Measurements from ENCODE around the gene CYP2S1. TPM values are rescaled to one million over a fixed set of nuclear protein-coding genes. Genes with fewer than 3 reads are reported as not detected.

CYP2S1 gene
- total RNA-seq, 1 experiment from 2014 or later = 6.8 TPM

DNA sequence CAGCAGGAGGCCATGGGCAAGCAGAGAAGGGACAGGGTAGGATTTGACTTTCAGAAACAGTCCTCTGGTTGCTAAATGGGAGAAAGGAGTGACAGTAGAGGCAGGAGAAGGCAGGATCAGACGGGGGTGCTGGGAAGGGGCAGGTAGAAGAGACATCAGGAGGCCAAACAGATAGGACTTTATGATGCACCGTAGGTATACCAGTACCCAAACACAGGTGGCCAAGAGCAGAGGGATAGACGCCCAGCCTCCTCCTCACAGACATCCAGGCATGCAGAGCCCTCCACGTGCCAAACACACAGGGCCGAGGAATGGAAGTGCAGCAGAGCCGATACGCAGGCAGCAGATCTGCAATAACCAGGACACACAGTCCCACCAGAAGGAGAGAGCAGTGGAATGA, 24.7 kb downstream of the CYP2S1 start:
- DNase-seq = no peak
- POLR2A ChIA-PET (ENCODE audit: unreplicated experiment) = no interaction called here
- CTCF ChIA-PET = interaction anchor here (0.6 kb wide), 1 partner anchor 15 kb away, joined by 16 read pairs; no protein-coding TSS in a partner anchor
- no peak for TF ChIP-seq EZH2 (IDR thresholded peaks at IDR 0.05; ENCODE audit: low read depth)
- TF ChIP-seq, protein P1, sequence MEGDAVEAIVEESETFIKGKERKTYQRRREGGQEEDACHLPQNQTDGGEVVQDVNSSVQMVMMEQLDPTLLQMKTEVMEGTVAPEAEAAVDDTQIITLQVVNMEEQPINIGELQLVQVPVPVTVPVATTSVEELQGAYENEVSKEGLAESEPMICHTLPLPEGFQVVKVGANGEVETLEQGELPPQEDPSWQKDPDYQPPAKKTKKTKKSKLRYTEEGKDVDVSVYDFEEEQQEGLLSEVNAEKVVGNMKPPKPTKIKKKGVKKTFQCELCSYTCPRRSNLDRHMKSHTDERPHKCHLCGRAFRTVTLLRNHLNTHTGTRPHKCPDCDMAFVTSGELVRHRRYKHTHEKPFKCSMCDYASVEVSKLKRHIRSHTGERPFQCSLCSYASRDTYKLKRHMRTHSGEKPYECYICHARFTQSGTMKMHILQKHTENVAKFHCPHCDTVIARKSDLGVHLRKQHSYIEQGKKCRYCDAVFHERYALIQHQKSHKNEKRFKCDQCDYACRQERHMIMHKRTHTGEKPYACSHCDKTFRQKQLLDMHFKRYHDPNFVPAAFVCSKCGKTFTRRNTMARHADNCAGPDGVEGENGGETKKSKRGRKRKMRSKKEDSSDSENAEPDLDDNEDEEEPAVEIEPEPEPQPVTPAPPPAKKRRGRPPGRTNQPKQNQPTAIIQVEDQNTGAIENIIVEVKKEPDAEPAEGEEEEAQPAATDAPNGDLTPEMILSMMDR (conservative IDR thresholded peaks at IDR 0.05) = no peak
- Histone ChIP-seq H3K36me3 (ENCODE audit: low read depth) (peaks cover 6% of the 10 kb centered on the region; the same call in 1 of the 2 replicates), H3K79me2 (ENCODE audit: low read depth) (peaks cover 15% of the 10 kb centered on the region), H3K27ac (no peak overlapping the region), H3F3A (ENCODE audit: insufficient read depth, low read depth) (peaks cover under 1% of the 10 kb centered on the region; the same call in 1 of the 2 replicates), H3K4me1 (replicated peaks; ENCODE audit: insufficient read depth) (peaks cover 13% of the 10 kb centered on the region), H2AFZ (no peak overlapping the region), H4K20me1 (ENCODE audit: insufficient read depth) (no peaks in the 10 kb centered on the region), H3K4me3 (no peak overlapping the region), H3K9me2 (ENCODE audit: insufficient read depth) (no peaks in the 10 kb centered on the region), H3K27me3 (ENCODE audit: insufficient read depth, low read depth) (no peaks in the 10 kb centered on the region), H3K9me3 (ENCODE audit: insufficient read depth, low read depth) (no peaks in the 10 kb centered on the region), H3K4me2 (no peak overlapping the region)
- intact Hi-C loops (cut with micrococcal nuclease; ENCODE audit: unreplicated experiment) = no loop called here
- no TSS peak for BruUV-seq (replicated peaks)

DNA sequence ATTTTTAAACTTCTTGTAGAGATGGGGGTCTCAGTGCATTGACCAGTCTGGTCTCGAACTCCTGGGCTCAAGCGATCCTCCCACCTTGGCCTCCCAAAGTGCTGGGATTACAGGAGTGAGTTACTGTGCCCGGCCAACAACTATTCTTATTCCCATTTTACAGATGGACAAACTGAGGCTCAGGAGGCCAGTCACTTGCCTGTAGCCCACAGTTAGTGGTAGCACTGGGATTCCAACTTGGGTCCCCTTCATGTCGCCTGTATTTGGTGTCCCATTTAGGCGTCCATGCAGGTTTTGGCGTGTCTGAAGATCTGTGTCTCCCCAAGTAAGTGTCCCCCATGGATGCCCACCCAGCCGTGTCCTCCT, 25.2 kb downstream of the CYP2S1 start:
- Histone ChIP-seq H3K27ac (no peak overlapping the region), H2AFZ (no peak overlapping the region), H3K9me2 (ENCODE audit: insufficient read depth) (no peaks in the 10 kb centered on the region), H4K20me1 (ENCODE audit: insufficient read depth) (no peaks in the 10 kb centered on the region), H3K27me3 (ENCODE audit: insufficient read depth, low read depth) (no peaks in the 10 kb centered on the region), H3F3A (ENCODE audit: insufficient read depth, low read depth) (peaks cover 5% of the 10 kb centered on the region; the same call in 1 of the 2 replicates), H3K4me3 (no peak overlapping the region), H3K4me1 (replicated peaks; ENCODE audit: insufficient read depth) (peaks cover 18% of the 10 kb centered on the region), H3K4me2 (peak overlapping the region; percentile 91; the same call in 1 of the 2 replicates), H3K9me3 (ENCODE audit: insufficient read depth, low read depth) (no peaks in the 10 kb centered on the region), H3K79me2 (ENCODE audit: low read depth) (peaks cover 15% of the 10 kb centered on the region), H3K36me3 (ENCODE audit: low read depth) (peaks cover 6% of the 10 kb centered on the region; the same call in 1 of the 2 replicates)
- DNase-seq = no peak
- no TSS peak for BruUV-seq (replicated peaks)
- TF ChIP-seq EZH2 (IDR thresholded peaks at IDR 0.05; ENCODE audit: low read depth) = no peak
- TF ChIP-seq, protein P1 (conservative IDR thresholded peaks at IDR 0.05) = no peak
- intact Hi-C loops (cut with micrococcal nuclease; ENCODE audit: unreplicated experiment) = no loop called here
- ChIA-PET CTCF (interaction anchor here (0.6 kb wide), 1 partner anchor 895 kb away, joined by 3 read pairs; no protein-coding TSS in a partner anchor), POLR2A (ENCODE audit: unreplicated experiment) (interaction anchor here (0.5 to 1.2 kb wide), 5 partner anchors 14 to 221 kb away, joined by 3 to 13 read pairs (median 5); no protein-coding TSS in a partner anchor)

DNA sequence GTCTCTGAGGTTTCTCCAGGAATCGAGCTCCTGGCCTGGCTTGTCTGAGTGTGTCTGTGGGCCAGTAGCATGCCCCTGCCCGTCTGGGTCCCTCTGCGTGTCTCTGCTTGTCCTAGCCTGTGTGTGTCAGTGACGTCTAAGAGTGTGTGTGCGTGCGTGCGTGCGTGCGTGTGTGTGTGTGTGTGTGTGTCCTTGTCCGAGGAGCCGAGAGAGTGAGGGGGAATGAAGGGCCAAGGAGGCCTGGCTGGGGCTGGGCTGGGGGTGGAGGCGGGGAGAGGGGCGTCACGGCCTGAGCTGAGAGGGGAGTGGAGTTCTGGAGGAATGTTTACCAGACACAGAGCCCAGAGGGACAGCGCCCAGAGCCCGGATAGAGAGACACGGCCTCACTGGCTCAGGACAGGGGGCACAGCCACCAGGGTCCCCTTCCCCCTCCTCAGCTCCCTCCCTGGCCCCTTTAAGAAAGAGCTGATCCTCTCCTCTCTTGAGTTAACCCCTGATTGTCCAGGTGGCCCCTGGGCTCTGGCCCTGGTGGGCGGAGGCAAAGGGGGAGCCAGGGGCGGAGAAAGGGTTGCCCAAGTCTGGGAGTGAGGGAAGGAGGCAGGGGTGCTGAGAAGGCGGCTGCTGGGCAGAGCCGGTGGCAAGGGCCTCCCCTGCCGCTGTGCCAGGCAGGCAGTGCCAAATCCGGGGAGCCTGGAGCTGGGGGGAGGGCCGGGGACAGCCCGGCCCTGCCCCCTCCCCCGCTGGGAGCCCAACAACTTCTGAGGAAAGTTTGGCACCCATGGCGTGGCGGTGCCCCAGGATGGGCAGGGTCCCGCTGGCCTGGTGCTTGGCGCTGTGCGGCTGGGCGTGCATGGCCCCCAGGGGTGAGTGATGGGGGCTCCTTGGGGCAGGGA, 25.8 kb downstream of the CYP2S1 start, which contains the start of gene AXL:
AXL (plus strand) TSS at position 609 of the 893 bp plus-strand sequence; CDS start at position 779, 170 bp downstream.
- Histone ChIP-seq H3K9me3 (ENCODE audit: insufficient read depth, low read depth) (no peaks in the 10 kb centered on the region), H2AFZ (peak within 1 kb of the TSS; percentile 74), H3K4me3 (peak within 1 kb of the TSS; percentile 68), H3K79me2 (ENCODE audit: low read depth) (peaks cover 15% of the 10 kb centered on the region), H3K36me3 (ENCODE audit: low read depth) (peaks cover 6% of the 10 kb centered on the region; the same call in 1 of the 2 replicates), H3K4me1 (replicated peaks; ENCODE audit: insufficient read depth) (peaks cover 25% of the 10 kb centered on the region), H3K4me2 (peak within 1 kb of the TSS; percentile 91), H3K27ac (no peak within 1 kb of the TSS), H4K20me1 (ENCODE audit: insufficient read depth) (no peaks in the 10 kb centered on the region), H3K9me2 (ENCODE audit: insufficient read depth) (no peaks in the 10 kb centered on the region), H3K27me3 (ENCODE audit: insufficient read depth, low read depth) (no peaks in the 10 kb centered on the region), H3F3A (ENCODE audit: insufficient read depth, low read depth) (peaks cover 8% of the 10 kb centered on the region)
- intact Hi-C loops (cut with micrococcal nuclease; ENCODE audit: unreplicated experiment) = loop anchor here (1.0 kb wide), 1 partner anchor 43 kb away; no protein-coding TSS in a partner anchor
- ChIA-PET CTCF (interaction anchor here (0.6 to 0.7 kb wide), 2 partner anchors 9 to 895 kb away, joined by 3 to 6 read pairs; no protein-coding TSS in a partner anchor), POLR2A (ENCODE audit: unreplicated experiment) (interaction anchor here (0.5 to 1.2 kb wide), 6 partner anchors 15 to 440 kb away, joined by 3 to 13 read pairs (median 4); no protein-coding TSS in a partner anchor)
- BruUV-seq (replicated peaks) = no TSS peak
- peak in 1 of 2 experiments; percentile 87 for DNase-seq
- TF ChIP-seq EZH2 (IDR thresholded peaks at IDR 0.05; ENCODE audit: low read depth) = no peak
- TF ChIP-seq, protein P1 (conservative IDR thresholded peaks at IDR 0.05) = no peak

Data from PC-9 (cell line).